ENCODE data around the gene IGFBP2.

DNA sequence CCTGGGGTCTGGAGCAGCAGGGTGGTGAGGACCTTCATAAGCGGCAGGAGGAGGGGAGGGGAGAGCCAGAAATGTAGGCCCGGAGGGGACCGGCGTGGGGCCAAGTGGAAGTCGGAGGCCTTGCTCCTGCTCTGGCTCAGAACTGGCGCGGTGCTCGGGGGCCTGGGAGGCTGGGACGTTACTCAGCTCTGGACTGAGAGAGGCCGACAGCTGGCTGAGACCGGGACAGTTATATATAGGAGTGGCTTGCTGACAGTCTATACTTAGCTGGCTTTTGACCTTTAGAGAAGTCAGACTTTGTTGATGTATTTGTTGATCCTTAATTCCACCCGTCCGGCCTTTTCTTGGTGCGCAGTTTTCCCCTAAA lies 46.4 kb downstream of the IGFBP2 start:
- no peak for TF ChIP-seq EZH2phosphoT487 (IDR thresholded peaks at IDR 0.05; ENCODE audit: insufficient read depth, low read depth)
- TF ChIP-seq EZH2 (IDR thresholded peaks at IDR 0.05; ENCODE audit: insufficient read depth, poor library complexity, severe bottlenecking): no peak
